Tibial artery (tissue), 4 donors: ENCODE data around the gene C4BPA.

ENCODE experiments used
- DNase-seq, 2 donors: peaks; one replicate each; pipeline ENCODE4 v3.0.0-alpha.2; 2019
- H3K27ac ChIP-seq, 2 donors: fragments of 200-600 bp; sonication (generic) in 1 of 2; 1 replicate in 1 of 2; 2 replicates in 1 of 2; pipeline ENCODE4 v1.5.1; 2018 to 2019; ENCODE audit warnings: mild to moderate bottlenecking in 1 of 2
- H3K27me3 ChIP-seq, 2 donors: fragments of 200-600 bp; sonication (generic) in 1 of 2; one replicate each; pipeline versions ENCODE4 v1.5.1 to v1.6.0; 2016 to 2019
- H3K36me3 ChIP-seq, 3 donors: fragments of 200-600 bp; sonication (generic) in 2 of 3; one replicate each; pipeline ENCODE4 v1.5.1; 2016 to 2019; ENCODE audit warnings: mild to moderate bottlenecking in 2 of 3
- H3K4me1 ChIP-seq, 4 donors: fragments of 200-600 bp; sonication (generic) in 2 of 4; 1 replicate in 3 of 4; 2 replicates in 1 of 4; pipeline ENCODE4 v1.5.1; 2016 to 2019
- H3K4me3 ChIP-seq, 2 donors: fragments of 200-600 bp; sonication (generic) in 1 of 2; 1 replicate in 1 of 2; 2 replicates in 1 of 2; pipeline ENCODE4 v1.5.1; 2018 to 2019; ENCODE audit warnings: mild to moderate bottlenecking in 2 of 2
- H3K9me3 ChIP-seq, 3 donors: fragments of 200-600 bp; sonication (generic) in 1 of 3; one replicate each; pipeline ENCODE4 v1.5.1; 2016 to 2019
- CTCF ChIP-seq, 2 experiments: fragments of 200-600 bp in 1 of 2; fragments of 450-650 bp in 1 of 2; IDR thresholded peaks; one replicate each; pipeline ENCODE4 v1.5.1; 2017 to 2019; ENCODE audit warnings: antibody characterized with exemption in 2 of 2, mild to moderate bottlenecking in 1 of 2, moderate library complexity in 1 of 2
- intact Hi-C: fragments of 100-400 bp; cut with DNase I; formaldehyde crosslinking; loops from one replicate; pipeline ENCODE4 v1.15.0; 2023; ENCODE audit warnings: low total_unique reads

The C4BPA gene

DNA sequence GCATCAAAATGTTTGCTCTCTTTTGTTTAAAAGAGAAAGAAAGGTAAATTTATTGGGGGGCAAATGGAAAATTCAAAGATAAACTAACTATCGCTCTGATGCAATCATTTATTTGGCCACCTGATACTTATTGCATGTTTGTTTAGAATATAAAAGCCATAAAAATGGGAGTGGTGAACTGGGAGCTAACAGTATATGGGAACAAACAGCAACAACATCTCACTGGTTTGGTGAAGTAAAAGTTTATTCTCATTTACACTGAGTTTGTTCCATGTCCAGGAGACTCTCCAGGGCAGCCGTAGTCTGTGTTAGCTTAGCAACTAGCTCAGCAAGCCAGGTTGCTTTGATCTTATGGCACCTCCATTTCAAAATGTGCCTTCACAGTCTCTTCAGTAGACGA, 20.4 kb downstream of the C4BPA start:
- Histone ChIP-seq H3K27me3 (no peaks in the 10 kb centered on the region), H3K4me1 (no peaks in the 10 kb centered on the region), H3K9me3 (peaks cover 0 to 23% (median 17%) of the 10 kb centered on the region in 3 donors), H3K4me3 (no peak overlapping the region), H3K36me3 (peaks cover 0 to 9% (median 0%) of the 10 kb centered on the region in 3 donors), H3K27ac (no peak overlapping the region)
- intact Hi-C loops, result no loop called here
- TF ChIP-seq CTCF (IDR thresholded peaks at IDR 0.05), result no peak
- no peak for DNase-seq

DNA sequence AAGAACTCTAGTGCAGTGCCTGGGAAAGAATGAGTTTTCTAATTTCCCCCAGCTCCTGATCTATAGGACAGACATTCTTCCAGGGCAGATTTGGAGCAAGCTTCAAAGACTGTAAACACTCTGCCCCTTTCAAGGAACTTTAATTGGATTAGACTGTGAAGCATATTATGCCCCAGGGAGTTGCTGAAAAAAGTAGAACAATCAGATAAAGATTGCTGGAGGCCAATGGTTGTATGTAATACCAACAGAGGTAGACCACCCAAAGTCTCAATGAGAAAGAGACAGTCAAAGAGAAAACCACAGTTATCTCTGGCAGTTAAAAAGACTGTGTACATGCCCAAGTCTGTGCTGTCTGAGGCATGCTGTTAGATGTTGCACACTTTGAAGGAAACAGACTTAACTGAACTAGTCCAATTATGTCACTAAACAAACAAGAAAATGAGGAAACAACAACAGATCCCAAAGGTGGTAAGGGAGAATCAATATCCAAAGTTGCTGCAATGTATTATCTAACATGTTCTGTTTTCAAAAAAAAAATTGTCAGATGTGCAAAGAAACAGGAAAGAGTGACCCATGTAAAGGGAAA, 24.4 kb downstream of the C4BPA start:
- Histone ChIP-seq H3K4me3 (no peak overlapping the region), H3K27me3 (no peaks in the 10 kb centered on the region), H3K36me3 (peaks cover 0 to 9% (median 7%) of the 10 kb centered on the region in 3 donors), H3K4me1 (no peaks in the 10 kb centered on the region), H3K9me3 (peaks cover 0 to 37% (median 22%) of the 10 kb centered on the region in 3 donors), H3K27ac (no peak overlapping the region)
- DNase-seq, result no peak
- TF ChIP-seq CTCF (IDR thresholded peaks at IDR 0.05), result no peak
- intact Hi-C loops, result no loop called here

DNA sequence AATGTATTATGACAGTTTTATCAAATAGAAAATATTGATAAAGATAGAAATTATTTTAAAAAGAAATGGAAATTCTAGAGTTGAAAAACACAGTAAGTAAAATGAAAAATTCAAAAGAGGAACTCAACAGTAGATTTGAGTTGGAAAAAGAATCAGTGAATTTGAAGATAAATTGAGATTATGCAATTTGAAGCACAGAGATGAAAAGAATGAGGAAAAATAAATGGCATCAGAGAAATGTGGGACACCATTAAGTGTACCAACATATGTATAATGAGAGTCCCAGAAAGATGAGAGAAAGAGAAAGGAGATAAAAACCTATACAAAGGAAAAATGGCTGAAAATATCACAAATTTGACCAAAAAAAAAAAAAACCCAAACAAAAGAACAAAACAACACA, 25.0 kb downstream of the C4BPA start:
- Histone ChIP-seq H3K4me1 (no peaks in the 10 kb centered on the region), H3K27ac (no peak overlapping the region), H3K36me3 (peaks cover 0 to 9% (median 7%) of the 10 kb centered on the region in 3 donors), H3K27me3 (no peaks in the 10 kb centered on the region), H3K4me3 (no peak overlapping the region), H3K9me3 (peaks cover 0 to 37% (median 22%) of the 10 kb centered on the region in 3 donors)
- intact Hi-C loops, result no loop called here
- no peak for DNase-seq
- TF ChIP-seq CTCF (IDR thresholded peaks at IDR 0.05), result no peak

DNA sequence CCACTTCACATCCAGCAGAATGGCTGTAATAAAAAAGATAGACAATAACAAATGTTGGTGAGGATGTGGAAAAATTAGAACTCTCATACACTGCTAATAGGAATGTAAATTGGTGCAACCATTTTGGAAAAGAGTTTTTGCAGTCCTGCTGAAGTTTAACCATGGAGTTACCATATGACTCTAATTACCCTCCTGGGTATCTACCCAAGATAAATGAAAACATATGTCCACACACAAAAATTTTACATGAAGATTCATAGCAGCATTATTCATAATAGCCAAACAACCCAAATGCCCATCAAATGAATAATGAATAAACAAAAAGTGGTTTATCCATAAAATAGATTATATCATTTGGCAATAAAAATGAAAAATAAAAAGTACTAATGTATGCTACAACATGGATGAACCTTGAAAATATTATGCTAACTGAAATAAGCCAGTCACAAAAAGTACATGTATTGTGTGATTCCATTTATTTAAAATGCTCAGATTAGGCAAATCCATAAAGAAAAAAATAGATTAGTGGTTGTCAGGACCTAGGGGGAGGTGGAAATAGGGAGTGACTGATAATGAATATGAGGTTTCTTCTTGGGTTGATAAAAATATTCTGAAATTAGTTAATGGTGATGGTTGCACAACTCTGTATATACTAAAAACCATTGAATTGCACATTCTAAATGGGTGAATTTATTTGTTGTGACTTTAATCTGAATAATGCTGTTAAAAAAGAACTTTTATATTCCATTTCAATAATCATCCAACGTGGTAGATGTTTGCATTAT, 26.4 kb downstream of the C4BPA start:
- H3K36me3 ChIP-seq, result peaks cover 0 to 9% (median 7%) of the 10 kb centered on the region in 3 donors
- no peak overlapping the region for H3K4me3 ChIP-seq
- H3K27ac ChIP-seq, result no peak overlapping the region
- peaks cover 0 to 37% (median 22%) of the 10 kb centered on the region in 3 donors for H3K9me3 ChIP-seq
- intact Hi-C loops, result no loop called here
- no peaks in the 10 kb centered on the region for H3K4me1 ChIP-seq
- DNase-seq, result no peak
- TF ChIP-seq CTCF (IDR thresholded peaks at IDR 0.05), result no peak
- no peaks in the 10 kb centered on the region for H3K27me3 ChIP-seq

- intact Hi-C loops, result no loop called here
- H3K36me3 ChIP-seq, result peaks cover 0 to 9% (median 7%) of the 10 kb centered on the region in 3 donors
- no peaks in the 10 kb centered on the region for H3K27me3 ChIP-seq
- H3K27ac ChIP-seq, result no peak overlapping the region
- DNase-seq, result no peak
- no peak for TF ChIP-seq CTCF (IDR thresholded peaks at IDR 0.05)
- H3K9me3 ChIP-seq, result peaks cover 0 to 37% (median 22%) of the 10 kb centered on the region in 3 donors
- H3K4me1 ChIP-seq, result no peaks in the 10 kb centered on the region
- H3K4me3 ChIP-seq, result no peak overlapping the region
Observed at GRCh38 chr1:207131163-207131562, 27.1 kb downstream of the C4BPA start.
